OCI-LY1 (cell line): Measurements from ENCODE around the gene LPAR1.

Experiments used
- H2AFZ ChIP-seq: fragments of 200-600 bp; sonication (generic), shearing (Covaris generic); 2 replicates; pipeline ENCODE4 v1.6.0; 2014; ENCODE audit warnings: antibody characterized with exemption, mild to moderate bottlenecking, low read length
- H3F3A ChIP-seq: fragments of 200-600 bp; sonication (generic), shearing (Covaris generic); 2 replicates; pipeline ENCODE4 v1.6.0; 2014; ENCODE audit warnings: mild to moderate bottlenecking, antibody characterized with exemption, low read length, moderate library complexity; ENCODE audit not compliant: insufficient read depth
- H3K27ac ChIP-seq: fragments of 200-600 bp; sonication (generic); 2 replicates; pipeline ENCODE4 v1.5.1; 2014; ENCODE audit warnings: low read length, mixed run types, mild to moderate bottlenecking, low read depth; ENCODE audit not compliant: poor library complexity, severe bottlenecking
- H3K27me3 ChIP-seq: fragments of 200-600 bp; sonication (generic); 2 replicates; pipeline ENCODE4 v1.6.0; 2014; ENCODE audit warnings: antibody characterized with exemption, mild to moderate bottlenecking, low read length, moderate library complexity; ENCODE audit not compliant: insufficient read depth
- H3K36me3 ChIP-seq: fragments of 200-600 bp; sonication (generic); 2 replicates; pipeline ENCODE4 v1.6.1; 2014; ENCODE audit warnings: mild to moderate bottlenecking, antibody characterized with exemption, low read length, moderate library complexity, mixed read lengths; ENCODE audit not compliant: insufficient read depth
- H3K4me1 ChIP-seq: fragments of 200-600 bp; sonication (generic); 2 replicates; pipeline ENCODE4 v1.5.1; 2014; ENCODE audit warnings: mild to moderate bottlenecking, low read length, moderate library complexity; ENCODE audit not compliant: insufficient read depth, severe bottlenecking
- H3K4me2 ChIP-seq: fragments of 200-600 bp; sonication (generic), shearing (Covaris generic); 2 replicates; pipeline ENCODE4 v1.6.1; 2014; ENCODE audit warnings: low read length
- H3K4me3 ChIP-seq: fragments of 200-600 bp; sonication (generic); 2 replicates; pipeline ENCODE4 v1.5.1; 2014; ENCODE audit warnings: low read length, low read depth, mild to moderate bottlenecking, mixed read lengths; ENCODE audit not compliant: poor library complexity, severe bottlenecking
- H3K79me2 ChIP-seq: fragments of 200-600 bp; shearing (Covaris generic); 2 replicates; pipeline ENCODE4 v1.6.1; 2016; ENCODE audit warnings: mixed run types, low read length, mixed read lengths; ENCODE audit not compliant: insufficient read depth
- H3K9ac ChIP-seq: fragments of 200-600 bp; sonication (generic), shearing (Covaris generic); 2 replicates; pipeline ENCODE4 v1.6.1; 2014; ENCODE audit warnings: mild to moderate bottlenecking, low read length, mixed read lengths
- H3K9me2 ChIP-seq: fragments of 200-600 bp; sonication (generic), shearing (Covaris generic); 2 replicates; pipeline ENCODE4 v1.6.1; 2014; ENCODE audit warnings: low read depth, mild to moderate bottlenecking, low read length, mixed read lengths
- H3K9me3 ChIP-seq: fragments of 200-600 bp; shearing (Covaris generic); 2 replicates; pipeline ENCODE4 v1.6.1; 2014; ENCODE audit warnings: low read length, mixed read lengths
- H4K20me1 ChIP-seq: fragments of 200-600 bp; sonication (generic), shearing (Covaris generic); 2 replicates; pipeline ENCODE4 v1.6.0; 2016; ENCODE audit warnings: mild to moderate bottlenecking, low read length; ENCODE audit not compliant: insufficient read depth
- EZH2 ChIP-seq: fragments of 200-600 bp; sonication (generic), shearing (Covaris generic); IDR thresholded peaks from 2 replicates; pipeline ENCODE4 v1.8.0; 2017; ENCODE audit warnings: borderline replicate concordance, mixed run types, mild to moderate bottlenecking, antibody characterized with exemption, low read length, moderate library complexity, mixed read lengths
- TF ChIP-seq, protein P1 (sequence below): fragments of 200-600 bp; sonication (generic), shearing (Covaris generic); IDR thresholded peaks from 2 replicates; pipeline ENCODE4 v1.5.1; 2017; ENCODE audit warnings: mild to moderate bottlenecking, antibody characterized with exemption, low read length, moderate library complexity, mixed read lengths

Gene LPAR1

GRCh38 chr9:110942522-110942921, 95.7 kb downstream of the LPAR1 start:
- Histone ChIP-seq H3K4me2 (no peak overlapping the region), H3K79me2 (no peaks in the 10 kb centered on the region)
- TF ChIP-seq, protein P1, sequence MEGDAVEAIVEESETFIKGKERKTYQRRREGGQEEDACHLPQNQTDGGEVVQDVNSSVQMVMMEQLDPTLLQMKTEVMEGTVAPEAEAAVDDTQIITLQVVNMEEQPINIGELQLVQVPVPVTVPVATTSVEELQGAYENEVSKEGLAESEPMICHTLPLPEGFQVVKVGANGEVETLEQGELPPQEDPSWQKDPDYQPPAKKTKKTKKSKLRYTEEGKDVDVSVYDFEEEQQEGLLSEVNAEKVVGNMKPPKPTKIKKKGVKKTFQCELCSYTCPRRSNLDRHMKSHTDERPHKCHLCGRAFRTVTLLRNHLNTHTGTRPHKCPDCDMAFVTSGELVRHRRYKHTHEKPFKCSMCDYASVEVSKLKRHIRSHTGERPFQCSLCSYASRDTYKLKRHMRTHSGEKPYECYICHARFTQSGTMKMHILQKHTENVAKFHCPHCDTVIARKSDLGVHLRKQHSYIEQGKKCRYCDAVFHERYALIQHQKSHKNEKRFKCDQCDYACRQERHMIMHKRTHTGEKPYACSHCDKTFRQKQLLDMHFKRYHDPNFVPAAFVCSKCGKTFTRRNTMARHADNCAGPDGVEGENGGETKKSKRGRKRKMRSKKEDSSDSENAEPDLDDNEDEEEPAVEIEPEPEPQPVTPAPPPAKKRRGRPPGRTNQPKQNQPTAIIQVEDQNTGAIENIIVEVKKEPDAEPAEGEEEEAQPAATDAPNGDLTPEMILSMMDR, result no peak
- TF ChIP-seq EZH2, result no peak

DNA sequence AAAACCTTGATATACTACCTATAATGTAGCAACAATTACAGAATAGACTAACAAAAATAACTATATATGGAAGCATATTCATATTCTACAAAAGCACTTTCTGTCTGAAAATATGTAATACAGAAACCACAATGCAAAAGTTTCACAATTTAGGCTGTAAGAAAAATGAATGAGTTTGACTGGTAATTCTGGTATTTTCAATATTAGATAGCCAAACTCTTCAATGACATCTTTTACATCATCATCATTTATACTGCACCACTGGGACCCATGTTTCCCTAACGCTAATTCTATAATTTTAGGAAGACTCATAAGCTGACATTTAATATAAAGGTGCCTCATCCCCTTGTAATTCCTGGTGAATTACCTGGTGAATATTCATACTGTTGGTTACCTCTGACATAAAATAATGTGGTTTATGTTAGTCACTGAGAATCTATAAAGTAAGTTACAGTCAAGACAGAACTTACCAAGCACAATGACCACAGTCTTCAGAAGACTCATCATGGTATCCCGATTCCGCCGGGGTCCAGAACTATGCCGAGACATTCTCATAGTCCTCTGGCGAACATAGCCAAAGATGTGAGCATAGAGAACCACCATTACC, 97.2 kb downstream of the LPAR1 start:
- no peaks in the 10 kb centered on the region for H4K20me1 ChIP-seq
- no peaks in the 10 kb centered on the region for H3K4me1 ChIP-seq
- H3K4me3 ChIP-seq, result no peak overlapping the region
- no peaks in the 10 kb centered on the region for H3F3A ChIP-seq
- no peaks in the 10 kb centered on the region for H3K79me2 ChIP-seq
- no peak overlapping the region for H3K4me2 ChIP-seq
- TF ChIP-seq, protein P1, result no peak
- no peak for TF ChIP-seq EZH2
- no peak overlapping the region for H3K9ac ChIP-seq
- no peaks in the 10 kb centered on the region for H3K27me3 ChIP-seq
- no peaks in the 10 kb centered on the region for H3K9me3 ChIP-seq
- H3K9me2 ChIP-seq, result no peaks in the 10 kb centered on the region
- no peaks in the 10 kb centered on the region for H3K36me3 ChIP-seq
- no peak overlapping the region for H2AFZ ChIP-seq
- H3K27ac ChIP-seq, result no peak overlapping the region

More at GRCh38 chr9:110942522-110942921, 95.7 kb downstream of the LPAR1 start:
- Histone ChIP-seq H2AFZ (no peak overlapping the region), H3K4me1 (no peaks in the 10 kb centered on the region), H3F3A (no peaks in the 10 kb centered on the region), H3K9ac (no peak overlapping the region), H3K27ac (no peak overlapping the region), H3K4me3 (no peak overlapping the region), H4K20me1 (no peaks in the 10 kb centered on the region), H3K27me3 (no peaks in the 10 kb centered on the region), H3K9me3 (no peaks in the 10 kb centered on the region), H3K9me2 (no peaks in the 10 kb centered on the region), H3K36me3 (no peaks in the 10 kb centered on the region)

- H3K9ac ChIP-seq, result no peak overlapping the region
Measured at GRCh38 chr9:110939573-110939972, 98.7 kb downstream of the LPAR1 start.

GRCh38 chr9:110939047-110939446, 99.2 kb downstream of the LPAR1 start:
- no peaks in the 10 kb centered on the region for H3F3A ChIP-seq
- no peak overlapping the region for H3K9ac ChIP-seq
- H4K20me1 ChIP-seq, result no peaks in the 10 kb centered on the region
- no peak overlapping the region for H3K4me3 ChIP-seq
- H3K9me3 ChIP-seq, result no peaks in the 10 kb centered on the region
- no peaks in the 10 kb centered on the region for H3K4me1 ChIP-seq
- no peak overlapping the region for H3K27ac ChIP-seq
- H3K27me3 ChIP-seq, result no peaks in the 10 kb centered on the region
- TF ChIP-seq EZH2, result no peak
- TF ChIP-seq, protein P1, result no peak
- no peaks in the 10 kb centered on the region for H3K79me2 ChIP-seq
- no peak overlapping the region for H2AFZ ChIP-seq
- H3K4me2 ChIP-seq, result no peak overlapping the region
- H3K36me3 ChIP-seq, result no peaks in the 10 kb centered on the region
- no peaks in the 10 kb centered on the region for H3K9me2 ChIP-seq

More at GRCh38 chr9:110939573-110939972, 98.7 kb downstream of the LPAR1 start:
- H3F3A ChIP-seq, result no peaks in the 10 kb centered on the region
- no peak overlapping the region for H2AFZ ChIP-seq
- no peaks in the 10 kb centered on the region for H3K79me2 ChIP-seq
- no peaks in the 10 kb centered on the region for H3K4me1 ChIP-seq
- H4K20me1 ChIP-seq, result no peaks in the 10 kb centered on the region
- no peak overlapping the region for H3K27ac ChIP-seq
- no peak overlapping the region for H3K4me2 ChIP-seq
- no peak overlapping the region for H3K4me3 ChIP-seq
- TF ChIP-seq EZH2, result no peak
- no peaks in the 10 kb centered on the region for H3K36me3 ChIP-seq
- no peaks in the 10 kb centered on the region for H3K27me3 ChIP-seq
- no peaks in the 10 kb centered on the region for H3K9me2 ChIP-seq
- H3K9me3 ChIP-seq, result no peaks in the 10 kb centered on the region
